ENCODE data around the gene USP44.
A peak's percentile ranks its signal among the peaks of the same experiment; 100 is the strongest.
"Not testable (repeated sequence)": the region's sequence is repeated elsewhere in the genome, so short reads cannot be mapped to it uniquely, and the experiment has no call there.

The USP44 gene

DNA sequence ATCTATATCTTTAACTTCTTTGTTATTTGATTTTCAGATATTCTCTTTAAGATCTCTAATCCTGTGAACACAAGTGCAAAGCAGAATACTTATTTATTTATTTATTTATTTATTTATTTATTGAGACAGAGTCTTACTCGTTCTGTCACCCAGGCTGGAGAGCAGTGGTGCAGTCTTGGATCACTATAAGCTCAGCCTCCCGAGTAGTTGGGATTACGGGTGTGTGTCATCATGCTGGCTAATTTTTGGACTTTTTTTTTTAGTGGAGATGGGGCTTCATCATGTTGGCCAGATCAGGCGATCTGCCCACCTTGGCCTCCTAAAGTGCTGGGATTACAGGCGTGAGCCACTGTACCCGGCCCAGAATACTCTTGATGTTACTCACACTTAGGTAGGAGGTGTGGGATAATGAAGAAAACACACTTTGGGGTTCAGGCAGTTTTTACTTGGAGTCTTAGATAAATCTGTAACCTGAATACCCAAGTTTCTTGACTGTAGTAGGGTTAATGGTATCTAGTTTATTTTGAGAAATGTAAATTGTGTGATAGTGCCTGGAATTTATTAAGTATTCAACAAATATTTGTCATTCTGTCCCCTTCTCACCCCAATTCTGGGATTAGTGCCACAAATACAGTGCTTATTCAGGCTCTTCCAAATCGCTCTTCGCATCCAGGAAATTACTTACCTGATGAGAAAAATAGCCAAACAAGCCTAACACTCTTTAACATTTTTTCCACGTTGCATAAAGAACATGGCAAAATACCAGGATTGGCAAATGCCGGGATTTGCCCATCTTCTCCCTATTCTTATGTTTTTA lies 44.4 kb downstream of the USP44 start:
- DNase-seq (ENCODE audit: low read depth): no peak

DNA sequence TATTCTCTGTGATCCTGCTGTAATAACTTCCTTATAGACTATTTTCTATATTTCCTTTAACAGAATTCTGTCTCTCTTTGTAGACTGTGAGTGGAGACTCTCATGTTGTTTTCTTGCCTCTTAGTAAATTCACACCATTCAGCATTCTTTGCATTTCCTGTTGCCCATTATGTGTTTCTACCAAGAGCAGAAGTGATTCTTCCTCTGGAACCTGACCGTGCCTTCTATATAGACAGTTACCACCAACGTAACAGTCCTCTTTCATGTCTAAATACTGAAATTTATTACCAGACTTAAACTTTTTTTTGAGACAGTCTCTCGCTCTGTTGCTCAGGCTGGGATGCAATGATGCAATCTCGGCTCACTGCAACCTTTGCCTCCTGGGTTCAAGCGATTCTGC lies 46.2 kb downstream of the USP44 start:
- no peak for DNase-seq (ENCODE audit: low read depth)

DNA sequence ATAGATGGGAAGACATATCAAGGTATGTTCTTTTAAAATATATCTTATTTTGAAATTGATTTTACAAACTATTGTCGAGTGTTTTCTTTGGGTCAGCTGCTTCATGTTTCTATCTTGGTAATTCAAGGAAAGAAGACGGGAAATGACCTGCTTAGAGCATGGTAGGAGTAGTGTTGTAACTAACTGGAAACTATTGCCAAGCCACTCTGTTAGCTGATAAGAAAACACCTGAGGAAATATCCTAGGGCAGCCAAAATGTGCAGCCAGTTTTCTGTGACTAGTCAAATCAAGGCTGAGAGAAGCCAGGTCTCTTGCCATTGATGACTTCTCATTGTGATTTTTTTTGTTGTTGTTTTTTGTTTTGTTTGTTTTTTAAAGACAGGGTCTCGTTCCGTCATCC lies 47.1 kb downstream of the USP44 start:
- no peak for DNase-seq (ENCODE audit: low read depth)

DNA sequence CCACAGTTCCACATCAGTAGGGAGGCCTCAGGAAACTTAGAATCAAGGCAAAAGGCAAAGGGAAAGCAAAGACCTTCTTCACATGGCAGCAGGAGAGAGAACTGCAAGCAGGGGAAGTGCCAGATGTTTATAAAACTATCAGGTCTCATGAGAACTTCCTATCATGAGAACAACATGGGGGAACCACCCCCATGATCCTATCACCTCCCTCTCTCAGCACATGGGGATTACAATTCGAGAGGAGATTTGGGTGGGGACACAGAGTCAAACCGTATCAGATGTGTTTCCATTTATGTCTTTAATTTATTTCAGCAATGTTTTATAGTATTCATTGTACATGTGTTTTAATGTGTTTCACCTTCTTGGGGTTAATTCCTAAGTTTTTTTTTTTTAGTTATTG lies 51.5 kb downstream of the USP44 start:
- no peak for DNase-seq (ENCODE audit: low read depth)

DNA sequence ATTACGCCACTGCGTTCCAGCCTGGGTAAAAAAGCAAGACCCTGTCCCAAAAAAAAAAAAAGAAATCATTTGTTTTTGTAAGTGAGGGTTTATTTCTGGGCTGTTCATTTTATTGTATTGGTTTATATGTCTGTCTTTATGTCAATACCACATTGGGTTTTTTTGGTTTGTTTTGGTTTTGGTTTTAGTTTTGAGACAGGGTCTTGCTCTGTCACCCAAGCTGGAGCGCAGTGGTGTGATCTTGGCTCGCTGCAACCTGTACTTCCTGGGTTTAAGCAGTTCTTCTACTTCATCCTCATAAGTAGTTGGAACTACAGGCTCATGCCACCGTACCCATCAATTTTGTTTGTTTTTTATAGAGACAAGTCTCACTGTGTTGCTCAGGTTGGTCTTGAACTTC lies 52.3 kb downstream of the USP44 start:
- DNase-seq (ENCODE audit: low read depth): no peak

- DNase-seq (ENCODE audit: low read depth): no peak
These were observed 54.2 kb downstream of the USP44 start for GRCh38 chr12:95497031-95497430.

DNA sequence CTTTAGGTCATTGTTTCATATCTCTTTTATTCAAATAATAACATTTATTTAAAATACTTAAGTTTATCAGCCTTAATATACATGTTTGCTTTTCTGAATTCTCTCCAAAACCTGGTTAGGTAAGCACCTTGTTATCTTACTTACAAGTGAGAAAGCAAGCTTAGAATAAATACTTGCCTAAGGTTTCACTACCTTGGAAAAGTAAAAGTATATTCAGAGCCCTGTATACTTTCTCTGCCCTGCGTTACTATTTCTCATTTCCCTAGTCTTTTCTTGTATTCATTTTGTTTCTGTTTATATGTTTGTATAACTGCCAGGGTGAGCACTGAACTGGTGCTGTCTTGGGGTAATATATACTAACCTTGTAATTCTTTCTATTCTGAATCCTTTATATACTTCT lies 55.8 kb downstream of the USP44 start:
- no peak for DNase-seq (ENCODE audit: low read depth)

- DNase-seq (ENCODE audit: low read depth): no peak
These were observed 56.4 kb downstream of the USP44 start for GRCh38 chr12:95494888-95495287.

DNA sequence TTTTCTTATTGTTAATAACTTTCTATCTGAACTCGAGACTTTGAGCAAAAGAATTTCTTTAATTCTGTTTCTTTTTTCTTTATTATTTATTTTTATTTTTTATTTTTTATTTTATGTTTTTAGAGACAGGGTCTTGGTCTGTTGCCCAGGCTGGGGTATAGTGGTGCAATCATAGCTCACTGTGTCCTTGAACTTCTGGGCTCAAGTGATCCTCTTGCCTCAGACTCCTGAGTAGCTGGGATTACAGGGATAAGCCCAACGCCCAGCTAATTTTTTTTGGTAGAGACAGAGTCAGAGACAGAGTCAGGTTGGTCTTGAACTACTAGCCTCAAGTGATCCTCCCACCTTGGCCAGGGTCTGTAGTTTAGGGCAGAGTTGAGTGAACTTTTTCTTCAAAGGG lies 58.8 kb downstream of the USP44 start:
- no peak for DNase-seq (ENCODE audit: low read depth)

DNA sequence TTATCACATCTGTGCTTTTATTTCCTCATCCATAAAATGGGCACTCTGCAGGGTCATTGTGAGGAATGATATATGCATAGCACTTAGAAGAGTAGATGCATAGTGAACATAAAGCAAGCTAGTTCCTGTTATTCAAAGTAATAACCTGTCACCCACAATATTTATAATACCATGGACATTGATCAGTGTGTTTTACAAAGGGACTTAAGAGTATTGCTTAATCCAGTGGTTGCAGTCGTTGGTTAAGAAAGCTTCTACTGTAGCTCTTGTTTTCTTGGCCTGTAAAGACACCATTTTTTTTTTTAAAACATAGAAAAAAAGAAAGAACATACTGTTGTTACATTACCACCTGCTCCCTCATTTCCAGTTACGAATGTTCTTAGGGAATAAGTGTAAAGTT lies 64.3 kb downstream of the USP44 start:
- no peak for DNase-seq (ENCODE audit: low read depth)

DNA sequence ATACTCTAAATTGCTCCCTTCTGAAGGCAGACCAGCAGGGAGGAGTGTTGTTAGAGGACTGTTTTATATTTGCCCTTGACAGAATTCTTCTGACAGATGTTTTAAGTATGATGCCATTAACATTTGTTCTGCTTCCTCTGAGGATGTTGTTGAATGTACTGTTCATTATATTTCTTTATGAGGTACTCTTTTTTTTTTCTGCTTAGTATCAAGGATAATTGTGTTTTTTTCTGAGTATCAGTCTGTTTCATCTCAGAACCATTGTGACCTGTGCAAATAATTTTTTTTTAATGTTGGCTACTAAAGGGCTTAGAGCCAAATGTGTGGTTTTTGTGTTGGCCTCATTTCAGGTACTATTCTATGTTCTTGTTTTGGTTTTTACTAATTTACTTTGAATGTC lies 66.8 kb downstream of the USP44 start:
- DNase-seq (ENCODE audit: low read depth): no peak

DNA sequence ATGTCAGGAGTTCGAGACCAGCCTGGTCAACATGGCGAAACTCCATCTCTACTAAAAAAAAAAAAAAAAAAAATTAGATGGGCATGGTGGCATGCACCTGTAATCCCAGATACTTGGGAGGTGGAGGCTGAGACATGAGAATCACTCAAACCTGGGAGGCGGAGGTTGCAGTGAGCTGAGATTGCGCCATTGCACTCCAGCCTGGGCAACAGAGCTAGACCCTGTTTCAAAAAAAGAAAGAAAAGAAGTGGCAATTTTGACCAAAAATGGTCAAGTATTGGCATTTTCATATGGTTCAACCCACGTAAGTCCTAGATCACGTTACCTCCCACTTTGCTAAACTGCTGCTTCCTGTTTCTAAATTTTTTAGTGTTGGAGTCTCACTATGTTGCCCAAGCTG lies 68.7 kb downstream of the USP44 start:
- not testable (repeated sequence) for DNase-seq (ENCODE audit: low read depth)

- no peak for DNase-seq (ENCODE audit: low read depth)
These were observed 69.4 kb downstream of the USP44 start for GRCh38 chr12:95481888-95482287.

DNA sequence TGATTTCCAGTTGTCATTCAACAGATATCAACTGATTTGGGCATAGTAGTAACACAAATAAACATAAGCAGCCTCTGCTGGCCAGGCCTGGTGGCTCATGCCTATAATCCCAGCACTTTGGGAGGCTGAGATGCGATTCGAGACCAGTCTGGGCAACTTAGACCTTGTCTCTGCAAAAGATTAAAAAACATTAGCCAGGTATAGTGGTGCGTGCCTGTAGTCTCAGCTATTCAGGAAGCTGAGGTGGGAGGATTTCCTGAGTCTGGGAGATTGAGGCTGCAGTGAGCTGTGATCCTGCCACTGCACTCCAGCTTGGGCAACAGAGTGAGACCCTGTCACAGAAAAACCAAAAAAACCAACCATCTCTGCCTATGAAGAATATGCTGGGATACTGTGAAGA lies 70.2 kb downstream of the USP44 start:
- DNase-seq (ENCODE audit: low read depth): no peak

GRCh38 chr12:95480230-95480629 lies 71.0 kb downstream of the USP44 start:
- no peak for DNase-seq (ENCODE audit: low read depth)

- no peak for DNase-seq (ENCODE audit: low read depth)
These were observed 76.7 kb downstream of the USP44 start for GRCh38 chr12:95474660-95474958.

DNA sequence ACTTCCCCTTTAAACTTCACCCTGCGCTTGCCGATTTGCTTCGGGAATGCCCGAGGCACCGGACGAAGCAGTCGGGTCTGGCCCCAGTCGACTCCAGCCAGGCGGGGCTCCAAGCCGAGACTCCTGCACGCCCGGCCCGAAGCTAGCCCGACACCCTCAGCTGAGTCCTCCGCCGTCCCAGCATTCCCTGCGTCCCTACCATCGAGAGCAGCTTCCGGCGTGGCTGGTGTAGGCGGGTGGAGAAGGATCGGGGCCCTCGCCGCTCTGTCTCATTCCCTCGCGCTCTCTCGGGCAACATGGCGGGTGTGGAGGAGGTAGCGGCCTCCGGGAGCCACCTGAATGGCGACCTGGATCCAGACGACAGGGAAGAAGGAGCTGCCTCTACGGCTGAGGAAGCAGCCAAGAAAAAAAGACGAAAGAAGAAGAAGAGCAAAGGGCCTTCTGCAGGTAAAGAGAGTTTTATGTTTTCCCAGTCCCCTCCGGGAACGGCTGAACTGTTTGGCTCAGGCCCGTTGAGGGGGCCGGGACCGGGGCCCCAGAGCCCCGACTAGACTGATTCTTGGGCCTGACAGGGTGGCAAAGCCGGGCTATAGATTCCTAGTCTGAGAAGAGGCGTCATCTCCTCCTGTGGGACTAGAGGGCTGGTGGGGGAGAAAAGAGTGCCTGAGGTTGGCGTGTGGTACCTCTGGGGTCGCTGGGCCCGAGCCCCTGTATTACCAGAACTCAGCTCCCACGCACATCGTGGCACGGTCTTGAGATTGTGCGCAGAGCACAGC lies 77.2 kb downstream of the USP44 start, which contains the start of gene METAP2:
Gene METAP2 (plus strand): TSS at position 269 of the 776 bp plus-strand sequence. CDS start 28 bp downstream, at position 297.
- peak; percentile 85 for DNase-seq (ENCODE audit: low read depth)

- no peak for DNase-seq (ENCODE audit: low read depth)
These were observed 77.9 kb downstream of the USP44 start for GRCh38 chr12:95473231-95473883.

DNA sequence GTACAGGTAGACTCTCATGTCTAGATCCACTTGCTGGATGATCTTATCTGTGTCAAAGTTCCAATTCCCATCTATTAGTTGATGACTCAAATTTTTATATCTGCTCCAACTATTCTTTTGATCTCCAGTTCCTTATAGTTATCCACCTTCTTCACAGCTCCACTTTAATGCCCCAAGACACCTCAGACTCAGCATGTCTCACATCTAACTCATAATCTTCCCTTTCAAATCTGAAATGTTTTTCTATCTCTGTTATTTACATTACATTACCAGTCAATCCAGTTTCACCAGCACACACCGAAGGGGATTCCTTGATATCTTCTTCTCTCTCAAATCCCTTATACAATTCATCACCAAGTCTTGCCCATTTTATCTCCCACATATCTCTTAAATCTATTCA lies 81.0 kb downstream of the USP44 start:
- no peak for DNase-seq (ENCODE audit: low read depth)

Measured in stimulated activated CD8-positive, alpha-beta memory T cell treated with anti-CD3 and anti-CD28 coated beads, Interleukin-12 subunit alpha, Interleukin-12 subunit beta, amount 100 ng/mL, for 4 hours (primary cell).